ENCODE measurements around the gene GPR35. TPM values are rescaled to one million over a fixed set of nuclear protein-coding genes. Genes with fewer than 3 reads are reported as not detected.

The GPR35 gene
- polyA plus RNA-seq, 3 donors: 1.2 TPM

Other genes with a start within 250 kb of the GPR35 start
- 10 to 100 TPM; 24.3 to 26.5 (median 25.3) TPM for gene GPC1, start 189.8 kb upstream of the GPR35 start, polyA plus RNA-seq (ENCODE audit: insufficient read length in 3 of 3)
- gene ANKMY1, start 67.5 kb upstream of the GPR35 start, polyA plus RNA-seq (ENCODE audit: insufficient read length in 3 of 3): 10 to 100 TPM in 1 of 3 donors, 1 to 10 TPM in 2; 8.7 to 11.9 (median 9.0) TPM
- 1 to 10 TPM; 6.2 to 7.6 (median 6.2) TPM for gene DUSP28, start 65.1 kb upstream of the GPR35 start, polyA plus RNA-seq (ENCODE audit: insufficient read length in 3 of 3)
- gene RNPEPL1, start 57.0 kb upstream of the GPR35 start, polyA plus RNA-seq (ENCODE audit: insufficient read length in 3 of 3): 10 to 100 TPM; 21.0 to 27.7 (median 25.5) TPM
- gene CAPN10, start 38.7 kb upstream of the GPR35 start, polyA plus RNA-seq (ENCODE audit: insufficient read length in 3 of 3): 10 to 100 TPM; 18.1 to 20.9 (median 18.1) TPM
- gene AQP12B, start 57.4 kb downstream of the GPR35 start, polyA plus RNA-seq (ENCODE audit: insufficient read length in 3 of 3): 1 to 10 TPM in 1 of 3 donors, under 1 TPM in 2; 0.14 to 1.4 (median 0.74) TPM
- gene AQP12A, start 66.4 kb downstream of the GPR35 start, polyA plus RNA-seq (ENCODE audit: insufficient read length in 3 of 3): under 1 TPM in 2 of 3 donors, not detected in 1; 0.19 to 0.47 TPM
- gene KIF1A, start 194.7 kb downstream of the GPR35 start, polyA plus RNA-seq (ENCODE audit: insufficient read length in 3 of 3): 1 to 10 TPM; 7.1 to 9.5 (median 9.0) TPM
- under 1 TPM in 2 of 3 donors, not detected in 1; 0.04 to 0.15 TPM for gene AGXT, start 243.3 kb downstream of the GPR35 start, polyA plus RNA-seq (ENCODE audit: insufficient read length in 3 of 3)

All from right renal cortex interstitium (tissue), 3 donors.